HFFc6 (cell line): ENCODE results near the gene OLA1. TPM values are rescaled to one million over a fixed set of nuclear protein-coding genes. Genes with fewer than 3 reads are reported as not detected.

ENCODE experiments used
- DNase-seq: peaks from one replicate; pipeline ENCODE4 v3.0.0-alpha.2; 2018
- H3K27ac Mint-ChIP-seq: 2 replicates; pipeline ENCODE4 v1.8.0; 2020; ENCODE audit warnings: mild to moderate bottlenecking, mixed read lengths
- H3K27me3 Mint-ChIP-seq: 2 replicates; pipeline ENCODE4 v1.8.0; 2021; ENCODE audit warnings: mild to moderate bottlenecking, moderate library complexity, mixed read lengths; ENCODE audit not compliant: insufficient read depth
- H3K36me3 Mint-ChIP-seq: 2 replicates; pipeline ENCODE4 v1.8.0; 2021; ENCODE audit warnings: low read depth, mixed read lengths
- H3K4me1 Mint-ChIP-seq: 2 replicates; pipeline ENCODE4 v1.8.0; 2020; ENCODE audit warnings: low read depth, mixed read lengths
- H3K4me3 Mint-ChIP-seq: 2 replicates; pipeline ENCODE4 v1.8.0; 2020; ENCODE audit warnings: mild to moderate bottlenecking, moderate library complexity, mixed read lengths
- H3K9me3 Mint-ChIP-seq: 2 replicates; pipeline ENCODE4 v1.8.0; 2020; ENCODE audit warnings: mild to moderate bottlenecking, mixed read lengths
- total RNA-seq, 6 experiments: library from RNA; stranded (reverse); fragmentation: NEBNext Ultra II Directional; extraction: Animal tissue kit (Norgen Biotek cat#: 25700); gene quantifications; 2 replicates in 1 of 6; 3 replicates in 5 of 6; pipeline ENCODE4 v1.2.3, GENCODE V29; 2021
- TF ChIP-seq, protein P1 (sequence below): fragments of 200-600 bp; sonication (generic); IDR thresholded peaks from 2 replicates; pipeline ENCODE4 v1.5.0; 2021; ENCODE audit warnings: antibody characterized with exemption, mild to moderate bottlenecking

Gene OLA1
- total RNA-seq, 6 experiments from 2014 or later = 105 to 123 (median 106) TPM

DNA sequence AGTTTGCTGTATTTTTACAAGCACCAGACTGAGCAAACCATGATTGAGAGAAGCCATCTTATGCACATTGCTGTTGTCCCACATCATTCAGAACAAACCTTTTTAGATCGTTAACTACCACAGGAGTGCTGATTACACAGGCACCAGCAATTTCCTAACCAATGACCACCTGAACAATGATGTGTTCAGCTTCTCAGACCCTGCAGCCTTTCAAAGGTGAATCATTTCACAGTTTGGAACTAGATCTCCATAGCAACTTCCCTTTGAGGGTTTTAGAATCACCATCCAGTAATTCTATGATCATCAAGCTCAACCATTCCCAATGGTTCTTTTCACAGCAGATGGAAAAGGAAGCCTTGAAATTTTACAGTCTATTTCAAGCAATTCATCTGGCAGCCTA, 71.4 kb downstream of the OLA1 start:
- DNase-seq = peak; percentile 41

DNA sequence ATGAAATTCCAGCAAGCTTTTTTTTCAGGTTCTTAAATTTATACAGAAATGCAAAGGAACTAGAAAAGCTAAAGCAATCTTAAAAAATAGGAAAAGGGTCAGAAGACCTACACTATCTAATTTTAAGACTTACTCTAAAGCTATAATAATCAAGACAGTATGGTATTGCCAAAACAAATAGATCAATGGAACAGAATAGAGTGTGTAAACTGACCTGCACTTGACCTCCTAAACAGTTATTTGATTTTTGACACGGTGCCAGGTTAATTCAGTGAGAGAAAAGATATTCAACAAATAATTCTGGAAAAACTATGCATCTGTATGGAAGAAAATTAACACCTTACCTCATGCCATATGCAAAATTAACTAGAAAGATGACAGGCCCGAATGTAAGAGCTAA, 73.6 kb downstream of the OLA1 start:
- no peaks in the 10 kb centered on the region for H3K27me3 Mint-ChIP-seq
- peaks cover 9% of the 10 kb centered on the region for H3K4me1 Mint-ChIP-seq
- H3K27ac Mint-ChIP-seq = no peak overlapping the region
- H3K4me3 Mint-ChIP-seq = no peak overlapping the region
- TF ChIP-seq, protein P1, sequence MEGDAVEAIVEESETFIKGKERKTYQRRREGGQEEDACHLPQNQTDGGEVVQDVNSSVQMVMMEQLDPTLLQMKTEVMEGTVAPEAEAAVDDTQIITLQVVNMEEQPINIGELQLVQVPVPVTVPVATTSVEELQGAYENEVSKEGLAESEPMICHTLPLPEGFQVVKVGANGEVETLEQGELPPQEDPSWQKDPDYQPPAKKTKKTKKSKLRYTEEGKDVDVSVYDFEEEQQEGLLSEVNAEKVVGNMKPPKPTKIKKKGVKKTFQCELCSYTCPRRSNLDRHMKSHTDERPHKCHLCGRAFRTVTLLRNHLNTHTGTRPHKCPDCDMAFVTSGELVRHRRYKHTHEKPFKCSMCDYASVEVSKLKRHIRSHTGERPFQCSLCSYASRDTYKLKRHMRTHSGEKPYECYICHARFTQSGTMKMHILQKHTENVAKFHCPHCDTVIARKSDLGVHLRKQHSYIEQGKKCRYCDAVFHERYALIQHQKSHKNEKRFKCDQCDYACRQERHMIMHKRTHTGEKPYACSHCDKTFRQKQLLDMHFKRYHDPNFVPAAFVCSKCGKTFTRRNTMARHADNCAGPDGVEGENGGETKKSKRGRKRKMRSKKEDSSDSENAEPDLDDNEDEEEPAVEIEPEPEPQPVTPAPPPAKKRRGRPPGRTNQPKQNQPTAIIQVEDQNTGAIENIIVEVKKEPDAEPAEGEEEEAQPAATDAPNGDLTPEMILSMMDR = no peak
- H3K36me3 Mint-ChIP-seq = peaks cover 52% of the 10 kb centered on the region
- peaks cover 35% of the 10 kb centered on the region for H3K9me3 Mint-ChIP-seq
- no peak for DNase-seq

More for the DNA sequence above, 71.4 kb downstream of the OLA1 start:
- peaks cover 36% of the 10 kb centered on the region for H3K36me3 Mint-ChIP-seq
- H3K27ac Mint-ChIP-seq = peak overlapping the region; percentile 38; the same call in 1 of the 2 replicates
- H3K4me3 Mint-ChIP-seq = no peak overlapping the region
- peaks cover 22% of the 10 kb centered on the region for H3K9me3 Mint-ChIP-seq
- peaks cover 26% of the 10 kb centered on the region for H3K4me1 Mint-ChIP-seq
- TF ChIP-seq, protein P1 = no peak
- no peaks in the 10 kb centered on the region for H3K27me3 Mint-ChIP-seq

- H3K36me3 Mint-ChIP-seq = peaks cover 71% of the 10 kb centered on the region
- no peaks in the 10 kb centered on the region; the same call in 1 of the 2 replicates for H3K27me3 Mint-ChIP-seq
- H3K4me1 Mint-ChIP-seq = peaks cover 9% of the 10 kb centered on the region
- H3K27ac Mint-ChIP-seq = no peak overlapping the region
- TF ChIP-seq, protein P1 = no peak
- peaks cover 54% of the 10 kb centered on the region for H3K9me3 Mint-ChIP-seq
- no peak for DNase-seq
- no peak overlapping the region for H3K4me3 Mint-ChIP-seq
These were observed 75.5 kb downstream of the OLA1 start for GRCh38 chr2:174172802-174173355.

GRCh38 chr2:174171686-174172445, 76.5 kb downstream of the OLA1 start:
- H3K9me3 Mint-ChIP-seq = peaks cover 57% of the 10 kb centered on the region
- H3K4me1 Mint-ChIP-seq = peaks cover 3% of the 10 kb centered on the region
- H3K27me3 Mint-ChIP-seq = no peaks in the 10 kb centered on the region; the same call in 1 of the 2 replicates

GRCh38 chr2:174169372-174169771, 79.0 kb downstream of the OLA1 start:
- Mint-ChIP-seq H3K4me1 (no peaks in the 10 kb centered on the region), H3K36me3 (peaks cover 62% of the 10 kb centered on the region), H3K9me3 (peaks cover 57% of the 10 kb centered on the region), H3K4me3 (no peak overlapping the region), H3K27me3 (no peaks in the 10 kb centered on the region; the same call in 1 of the 2 replicates), H3K27ac (no peak overlapping the region)
- TF ChIP-seq, protein P1 = no peak
- no peak for DNase-seq

More at GRCh38 chr2:174171686-174172445, 76.5 kb downstream of the OLA1 start:
- no peak overlapping the region for H3K4me3 Mint-ChIP-seq
- no peak overlapping the region for H3K27ac Mint-ChIP-seq
- no peak for DNase-seq
- TF ChIP-seq, protein P1 = no peak
- H3K36me3 Mint-ChIP-seq = peaks cover 75% of the 10 kb centered on the region
